IMR-90 (cell line): Measurements from ENCODE around the gene RUNX2.
"Not testable (repeated sequence)": the region's sequence is repeated elsewhere in the genome, so short reads cannot be mapped to it uniquely, and the experiment has no call there.

Experiments
- BHLHE40 ChIP-seq: fragments of 150-350 bp; IDR thresholded peaks from 2 replicates; pipeline ENCODE4 v1.6.1; 2016; ENCODE audit warnings: mild to moderate bottlenecking, low read depth, low read length
- CEBPB ChIP-seq: IDR thresholded peaks from 2 replicates; pipeline ENCODE4 v1.6.1; 2012; ENCODE audit warnings: low read depth, low read length, improper control_type of control experiment
- CHD1 ChIP-seq: IDR thresholded peaks from 2 replicates; pipeline ENCODE4 v1.6.1; 2012; ENCODE audit warnings: low read depth, low read length, improper control_type of control experiment
- MAZ ChIP-seq: IDR thresholded peaks from 2 replicates; pipeline ENCODE4 v1.6.1; 2012; ENCODE audit warnings: low read depth, mild to moderate bottlenecking, low read length, improper control_type of control experiment, moderate library complexity, borderline replicate concordance
- MXI1 ChIP-seq: IDR thresholded peaks from 2 replicates; pipeline ENCODE4 v1.6.1; 2012; ENCODE audit warnings: low read depth, mild to moderate bottlenecking, low read length, moderate library complexity, borderline replicate concordance
- NFE2L2 ChIP-seq: fragments of 150-350 bp; IDR thresholded peaks from 2 replicates; pipeline ENCODE4 v1.6.1; 2016; ENCODE audit warnings: low read depth, mild to moderate bottlenecking, low read length
- POLR2A ChIP-seq: IDR thresholded peaks from 2 replicates; pipeline ENCODE4 v1.6.1; 2012; ENCODE audit warnings: mild to moderate bottlenecking, low read depth, low read length
- RAD21 ChIP-seq: IDR thresholded peaks from 2 replicates; pipeline ENCODE4 v1.6.1; 2012; ENCODE audit warnings: low read length, improper control_type of control experiment
- RCOR1 ChIP-seq: IDR thresholded peaks from 2 replicates; pipeline ENCODE4 v1.6.1; 2012; ENCODE audit warnings: mild to moderate bottlenecking, low read length, improper control_type of control experiment; ENCODE audit not compliant: insufficient replicate concordance
- RFX5 ChIP-seq: IDR thresholded peaks from 2 replicates; pipeline ENCODE4 v1.8.0; 2012; ENCODE audit warnings: low read depth, mild to moderate bottlenecking, low read length, moderate library complexity
- SMC3 ChIP-seq: fragments of 150-350 bp; IDR thresholded peaks from 2 replicates; pipeline ENCODE4 v1.6.1; 2016; ENCODE audit warnings: low read depth, mild to moderate bottlenecking, antibody characterized with exemption, low read length, moderate library complexity
- TF ChIP-seq, protein P1 (sequence below): conservative IDR thresholded peaks from 2 replicates; pipeline ENCODE4 v1.5.1; 2012; ENCODE audit warnings: mild to moderate bottlenecking, low read depth, low read length, improper control_type of control experiment
- TF ChIP-seq, protein P2 (sequence below): fragments of 150-350 bp; IDR thresholded peaks from 2 replicates; pipeline ENCODE4 v1.6.1; 2017; ENCODE audit warnings: mild to moderate bottlenecking, antibody characterized with exemption, low read length, low read depth
- TF ChIP-seq, protein P3 (sequence below): fragments of 150-350 bp; IDR thresholded peaks from 2 replicates; pipeline ENCODE4 v1.6.1; 2016; ENCODE audit warnings: low read depth, mild to moderate bottlenecking, low read length, moderate library complexity, borderline replicate concordance

DNA sequence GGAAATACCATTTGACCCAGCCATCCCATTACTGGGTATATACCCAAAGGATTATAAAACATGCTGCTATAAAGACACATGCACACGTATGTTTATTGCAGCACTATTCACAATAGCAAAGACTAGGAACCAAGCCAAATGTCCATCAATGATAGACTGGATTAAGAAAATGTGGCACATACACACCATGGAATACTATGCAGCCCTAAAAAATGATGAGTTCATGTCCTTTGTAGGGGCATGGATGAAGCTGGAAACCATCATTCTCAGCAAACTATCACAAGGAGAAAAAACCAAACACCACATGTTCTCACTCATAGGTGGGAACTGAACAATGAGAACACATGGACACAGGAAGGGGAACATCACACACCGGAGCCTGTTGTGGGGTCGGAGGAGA, 41.4 kb upstream of the RUNX2 start:
- TF ChIP-seq, protein P1, sequence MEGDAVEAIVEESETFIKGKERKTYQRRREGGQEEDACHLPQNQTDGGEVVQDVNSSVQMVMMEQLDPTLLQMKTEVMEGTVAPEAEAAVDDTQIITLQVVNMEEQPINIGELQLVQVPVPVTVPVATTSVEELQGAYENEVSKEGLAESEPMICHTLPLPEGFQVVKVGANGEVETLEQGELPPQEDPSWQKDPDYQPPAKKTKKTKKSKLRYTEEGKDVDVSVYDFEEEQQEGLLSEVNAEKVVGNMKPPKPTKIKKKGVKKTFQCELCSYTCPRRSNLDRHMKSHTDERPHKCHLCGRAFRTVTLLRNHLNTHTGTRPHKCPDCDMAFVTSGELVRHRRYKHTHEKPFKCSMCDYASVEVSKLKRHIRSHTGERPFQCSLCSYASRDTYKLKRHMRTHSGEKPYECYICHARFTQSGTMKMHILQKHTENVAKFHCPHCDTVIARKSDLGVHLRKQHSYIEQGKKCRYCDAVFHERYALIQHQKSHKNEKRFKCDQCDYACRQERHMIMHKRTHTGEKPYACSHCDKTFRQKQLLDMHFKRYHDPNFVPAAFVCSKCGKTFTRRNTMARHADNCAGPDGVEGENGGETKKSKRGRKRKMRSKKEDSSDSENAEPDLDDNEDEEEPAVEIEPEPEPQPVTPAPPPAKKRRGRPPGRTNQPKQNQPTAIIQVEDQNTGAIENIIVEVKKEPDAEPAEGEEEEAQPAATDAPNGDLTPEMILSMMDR = not testable (repeated sequence)
- TF ChIP-seq POLR2A, RFX5, BHLHE40, RAD21, RCOR1, NFE2L2, MAZ, MXI1, CEBPB, CHD1, SMC3: not testable (repeated sequence)
- TF ChIP-seq, protein P2, sequence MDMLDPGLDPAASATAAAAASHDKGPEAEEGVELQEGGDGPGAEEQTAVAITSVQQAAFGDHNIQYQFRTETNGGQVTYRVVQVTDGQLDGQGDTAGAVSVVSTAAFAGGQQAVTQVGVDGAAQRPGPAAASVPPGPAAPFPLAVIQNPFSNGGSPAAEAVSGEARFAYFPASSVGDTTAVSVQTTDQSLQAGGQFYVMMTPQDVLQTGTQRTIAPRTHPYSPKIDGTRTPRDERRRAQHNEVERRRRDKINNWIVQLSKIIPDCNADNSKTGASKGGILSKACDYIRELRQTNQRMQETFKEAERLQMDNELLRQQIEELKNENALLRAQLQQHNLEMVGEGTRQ = not testable (repeated sequence)
- TF ChIP-seq, protein P3, sequence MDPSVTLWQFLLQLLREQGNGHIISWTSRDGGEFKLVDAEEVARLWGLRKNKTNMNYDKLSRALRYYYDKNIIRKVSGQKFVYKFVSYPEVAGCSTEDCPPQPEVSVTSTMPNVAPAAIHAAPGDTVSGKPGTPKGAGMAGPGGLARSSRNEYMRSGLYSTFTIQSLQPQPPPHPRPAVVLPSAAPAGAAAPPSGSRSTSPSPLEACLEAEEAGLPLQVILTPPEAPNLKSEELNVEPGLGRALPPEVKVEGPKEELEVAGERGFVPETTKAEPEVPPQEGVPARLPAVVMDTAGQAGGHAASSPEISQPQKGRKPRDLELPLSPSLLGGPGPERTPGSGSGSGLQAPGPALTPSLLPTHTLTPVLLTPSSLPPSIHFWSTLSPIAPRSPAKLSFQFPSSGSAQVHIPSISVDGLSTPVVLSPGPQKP = not testable (repeated sequence)
